ENCODE results near the gene TBCK. TPM values are rescaled to one million over a fixed set of nuclear protein-coding genes. Genes with fewer than 3 reads are reported as not detected.

The TBCK gene
- total and polyA plus RNA-seq, 10 donors: 6.7 to 61.3 (median 44.7) TPM

DNA sequence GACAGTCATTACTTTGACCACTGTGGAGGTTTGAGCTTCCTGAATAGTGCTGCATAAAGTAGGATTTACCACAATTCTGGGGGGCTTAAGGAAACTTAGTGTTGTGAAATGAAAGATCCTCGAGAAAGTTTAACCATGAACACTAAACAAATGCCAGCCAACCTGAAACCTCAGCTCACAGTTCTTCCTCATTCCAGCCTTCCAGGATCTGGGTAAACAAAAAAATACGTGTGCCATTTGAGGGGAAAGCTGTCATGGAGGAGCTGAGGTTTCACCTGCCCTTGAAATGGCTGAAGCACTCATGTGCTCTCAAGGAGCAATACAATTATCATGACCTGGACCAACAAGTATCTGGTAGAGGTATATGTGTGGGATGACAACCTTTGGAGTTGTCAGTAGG is 278.0 kb downstream of the TBCK start:
- Histone ChIP-seq H3K9me3 (peaks cover 0 to under 1% (median 0%) of the 10 kb centered on the region in 8 donors), H3K36me3 (no peaks in the 10 kb centered on the region), H3K27me3 (replicated peaks in 1 of 7) (no peaks in the 10 kb centered on the region), H3K4me3 (no peak overlapping the region), H3K27ac (no peak overlapping the region), H3K4me1 (peaks cover 0 to 5% (median 0%) of the 10 kb centered on the region in 6 donors)
- TF ChIP-seq, protein P1, sequence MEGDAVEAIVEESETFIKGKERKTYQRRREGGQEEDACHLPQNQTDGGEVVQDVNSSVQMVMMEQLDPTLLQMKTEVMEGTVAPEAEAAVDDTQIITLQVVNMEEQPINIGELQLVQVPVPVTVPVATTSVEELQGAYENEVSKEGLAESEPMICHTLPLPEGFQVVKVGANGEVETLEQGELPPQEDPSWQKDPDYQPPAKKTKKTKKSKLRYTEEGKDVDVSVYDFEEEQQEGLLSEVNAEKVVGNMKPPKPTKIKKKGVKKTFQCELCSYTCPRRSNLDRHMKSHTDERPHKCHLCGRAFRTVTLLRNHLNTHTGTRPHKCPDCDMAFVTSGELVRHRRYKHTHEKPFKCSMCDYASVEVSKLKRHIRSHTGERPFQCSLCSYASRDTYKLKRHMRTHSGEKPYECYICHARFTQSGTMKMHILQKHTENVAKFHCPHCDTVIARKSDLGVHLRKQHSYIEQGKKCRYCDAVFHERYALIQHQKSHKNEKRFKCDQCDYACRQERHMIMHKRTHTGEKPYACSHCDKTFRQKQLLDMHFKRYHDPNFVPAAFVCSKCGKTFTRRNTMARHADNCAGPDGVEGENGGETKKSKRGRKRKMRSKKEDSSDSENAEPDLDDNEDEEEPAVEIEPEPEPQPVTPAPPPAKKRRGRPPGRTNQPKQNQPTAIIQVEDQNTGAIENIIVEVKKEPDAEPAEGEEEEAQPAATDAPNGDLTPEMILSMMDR (IDR thresholded peaks at IDR 0.05 in 8 of 11, conservative IDR thresholded peaks at IDR 0.05 in 3 of 11): no peak
- no peak for DNase-seq
- WGBS, 5 donors: 39 to 58% (median 49%) methylated on average over 2 of the region's 2 CpGs
- intact Hi-C loops (cut with DNase I; ENCODE audit: low total_unique reads): no loop called here

DNA sequence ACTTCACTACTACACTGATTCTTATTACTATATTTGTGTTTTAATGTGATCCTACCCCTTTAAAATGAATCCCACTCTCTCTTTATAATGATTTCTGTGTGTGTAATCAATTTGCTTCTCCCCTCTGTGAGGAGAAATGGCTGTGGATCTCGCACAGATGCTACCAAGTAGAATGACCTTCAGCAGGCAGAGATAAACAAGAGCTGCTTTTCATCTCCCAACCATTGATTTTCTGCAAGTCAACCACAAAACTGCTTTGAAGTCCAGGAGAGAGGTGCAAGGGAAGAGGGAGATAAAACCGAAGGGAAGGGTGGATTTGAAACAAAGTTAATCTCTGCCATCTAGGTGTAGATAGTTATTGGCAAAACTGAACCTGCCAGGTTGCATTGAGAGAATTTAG is 279.2 kb downstream of the TBCK start:
- intact Hi-C loops (cut with DNase I; ENCODE audit: low total_unique reads): no loop called here
- no peaks in the 10 kb centered on the region for H3K27me3 ChIP-seq (replicated peaks in 1 of 7)
- WGBS, 5 donors: 55 to 72% (median 62%) methylated on average over 2 of the region's 2 CpGs
- H3K4me3 ChIP-seq: no peak overlapping the region
- H3K27ac ChIP-seq: no peak overlapping the region
- TF ChIP-seq POLR2A (IDR thresholded peaks at IDR 0.05) (no peak), POLR2AphosphoS5 (IDR thresholded peaks at IDR 0.05) (no peak)
- TF ChIP-seq, protein P1 (IDR thresholded peaks at IDR 0.05 in 8 of 11, conservative IDR thresholded peaks at IDR 0.05 in 3 of 11): no peak
- no peaks in the 10 kb centered on the region for H3K36me3 ChIP-seq
- peaks cover 0 to 5% (median 0%) of the 10 kb centered on the region in 6 donors for H3K4me1 ChIP-seq
- no peak for DNase-seq
- H3K9me3 ChIP-seq: peaks cover 0 to 10% (median 2%) of the 10 kb centered on the region in 8 donors

DNA sequence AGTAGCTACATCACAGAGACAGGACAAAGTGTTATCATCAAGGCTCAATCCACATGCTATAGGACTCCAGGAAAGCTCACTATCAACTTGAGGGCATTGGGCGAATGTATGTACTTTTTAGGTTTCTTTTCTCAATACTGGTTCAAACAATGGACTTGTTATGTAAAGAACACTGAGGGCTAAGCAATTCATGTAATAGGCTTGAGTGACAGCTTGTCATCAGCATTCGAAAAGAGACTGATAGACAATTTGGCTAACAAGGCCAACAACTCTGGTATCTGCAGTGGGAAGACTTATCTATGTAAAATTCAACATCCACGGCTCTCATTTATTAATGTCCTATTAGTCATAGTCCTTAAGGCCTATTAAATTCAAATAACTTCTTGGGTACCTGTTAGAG is 279.7 kb downstream of the TBCK start:
- peaks cover 0 to 15% (median 7%) of the 10 kb centered on the region in 8 donors for H3K9me3 ChIP-seq
- H3K27me3 ChIP-seq (replicated peaks in 1 of 7): no peaks in the 10 kb centered on the region
- intact Hi-C loops (cut with DNase I; ENCODE audit: low total_unique reads): no loop called here
- TF ChIP-seq POLR2AphosphoS5 (IDR thresholded peaks at IDR 0.05) (no peak), POLR2A (IDR thresholded peaks at IDR 0.05) (no peak)
- TF ChIP-seq, protein P1 (IDR thresholded peaks at IDR 0.05 in 8 of 11, conservative IDR thresholded peaks at IDR 0.05 in 3 of 11): no peak
- DNase-seq: no peak
- no peak overlapping the region for H3K4me3 ChIP-seq
- H3K4me1 ChIP-seq: peaks cover 0 to 5% (median 0%) of the 10 kb centered on the region in 6 donors
- H3K36me3 ChIP-seq: no peaks in the 10 kb centered on the region
- no peak overlapping the region for H3K27ac ChIP-seq
- 82 to 94% (median 89%) methylated on average over 3 of the region's 3 CpGs for WGBS, 5 donors

DNA sequence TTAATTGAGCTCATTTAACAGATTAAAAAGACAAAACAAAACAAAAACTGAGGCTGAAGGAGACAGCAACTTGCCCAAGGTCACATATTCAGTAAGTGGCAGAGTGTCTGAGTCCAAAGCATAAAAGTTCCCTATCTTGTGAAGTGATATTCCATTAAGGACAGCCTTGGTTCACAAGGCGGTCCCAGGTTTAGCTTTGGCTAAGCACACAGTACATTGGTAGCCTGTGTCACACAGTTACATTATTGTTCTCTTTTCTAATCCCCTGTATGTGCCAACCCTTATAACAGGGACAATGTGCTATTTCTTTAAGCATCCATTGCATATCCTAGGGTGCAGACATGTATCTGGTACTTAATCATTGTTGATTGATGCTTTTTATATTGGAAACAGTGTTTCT is 280.8 kb downstream of the TBCK start:
- Histone ChIP-seq H3K27me3 (replicated peaks in 1 of 7) (no peaks in the 10 kb centered on the region), H3K4me1 (peaks cover 0 to 5% (median 0%) of the 10 kb centered on the region in 6 donors), H3K36me3 (no peaks in the 10 kb centered on the region), H3K4me3 (no peak overlapping the region), H3K9me3 (peaks cover 0 to 26% (median 11%) of the 10 kb centered on the region in 8 donors), H3K27ac (no peak overlapping the region)
- 65 to 100% (median 86%) methylated on average over 1 of the region's 1 CpG for WGBS, 5 donors
- no peak for DNase-seq
- intact Hi-C loops (cut with DNase I; ENCODE audit: low total_unique reads): no loop called here
- TF ChIP-seq POLR2AphosphoS5 (IDR thresholded peaks at IDR 0.05): no peak
- TF ChIP-seq POLR2A (IDR thresholded peaks at IDR 0.05): no peak
- TF ChIP-seq, protein P1 (IDR thresholded peaks at IDR 0.05 in 8 of 11, conservative IDR thresholded peaks at IDR 0.05 in 3 of 11): no peak

All from spleen (tissue), 11 donors.